Measurements from ENCODE around the gene TRERF1.
A peak's percentile ranks its signal among the peaks of the same experiment; 100 is the strongest.

The TRERF1 gene

GRCh38 chr6:42295181-42295580, 156.5 kb downstream of the TRERF1 start:
- Histone ChIP-seq H2BK5ac (ENCODE audit: low read depth, low read length, poor library complexity, severe bottlenecking) (no peak overlapping the region), H2BK12ac (ENCODE audit: low read length in 2 of 2) (peak overlapping the region; percentile 25 to 83), H2BK120ac (ENCODE audit: low read depth, low read length) (no peak overlapping the region), H3K79me1 (replicated peaks; ENCODE audit: low read length, poor library complexity, severe bottlenecking) (peaks cover 33% of the 10 kb centered on the region), H3K9ac (ENCODE audit: low read length) (no peak overlapping the region), H3K4me2 (ENCODE audit: low read length, poor library complexity, severe bottlenecking) (no peak overlapping the region), H2BK15ac (ENCODE audit: low read depth, poor library complexity, severe bottlenecking) (no peak overlapping the region), H3K14ac (ENCODE audit: low read length in 2 of 2) (peak overlapping the region in 1 of 2 experiments; percentile 64), H3K4me1 (ENCODE audit: control insufficient read depth, insufficient read depth, low read depth, low read length) (peaks cover 8% of the 10 kb centered on the region), H3K4me3 (ENCODE audit: insufficient read depth in 1 of 2, low read depth in 1 of 2, low read length in 2 of 2) (no peak overlapping the region), H3K9me3 (ENCODE audit: control insufficient read depth, low read length) (no peaks in the 10 kb centered on the region), H4K8ac (ENCODE audit: low read length) (no peak overlapping the region), H2AFZ (ENCODE audit: low read depth, low read length) (no peak overlapping the region), H3K36me3 (ENCODE audit: control insufficient read depth in 1 of 2, insufficient read depth in 2 of 2, low read depth in 1 of 2, low read length in 2 of 2) (peaks cover under 1 to 42% of the 10 kb centered on the region in 2 experiments), H4K91ac (ENCODE audit: low read length) (no peak overlapping the region), H3K18ac (ENCODE audit: low read depth in 1 of 2, low read length in 2 of 2) (peak overlapping the region; percentile 34 to 85), H3K4ac (ENCODE audit: low read depth in 1 of 2, low read length in 2 of 2) (peak overlapping the region in 1 of 2 experiments; percentile 61), H3K27ac (ENCODE audit: low read length, poor library complexity, severe bottlenecking) (no peak overlapping the region), H2AK5ac (ENCODE audit: low read length, severe bottlenecking) (peak overlapping the region; percentile 21), H3K27me3 (ENCODE audit: control insufficient read depth in 1 of 2, insufficient read depth in 1 of 2, low read length in 2 of 2) (no peaks in the 10 kb centered on the region), H3K23ac (ENCODE audit: low read length in 2 of 2) (no peak overlapping the region)
- 100% methylated on average over 1 of the region's 1 CpG for WGBS
- no peak for DNase-seq

- WGBS: 33% methylated on average over 3 of the region's 3 CpGs
- no peaks in the 10 kb centered on the region for H3K27me3 ChIP-seq (ENCODE audit: control insufficient read depth in 1 of 2, insufficient read depth in 1 of 2, low read length in 2 of 2)
- peaks cover 4 to 38% of the 10 kb centered on the region in 2 experiments for H3K36me3 ChIP-seq (ENCODE audit: control insufficient read depth in 1 of 2, insufficient read depth in 2 of 2, low read depth in 1 of 2, low read length in 2 of 2)
Measured at GRCh38 chr6:42294759-42295158, 157.0 kb downstream of the TRERF1 start.

DNA sequence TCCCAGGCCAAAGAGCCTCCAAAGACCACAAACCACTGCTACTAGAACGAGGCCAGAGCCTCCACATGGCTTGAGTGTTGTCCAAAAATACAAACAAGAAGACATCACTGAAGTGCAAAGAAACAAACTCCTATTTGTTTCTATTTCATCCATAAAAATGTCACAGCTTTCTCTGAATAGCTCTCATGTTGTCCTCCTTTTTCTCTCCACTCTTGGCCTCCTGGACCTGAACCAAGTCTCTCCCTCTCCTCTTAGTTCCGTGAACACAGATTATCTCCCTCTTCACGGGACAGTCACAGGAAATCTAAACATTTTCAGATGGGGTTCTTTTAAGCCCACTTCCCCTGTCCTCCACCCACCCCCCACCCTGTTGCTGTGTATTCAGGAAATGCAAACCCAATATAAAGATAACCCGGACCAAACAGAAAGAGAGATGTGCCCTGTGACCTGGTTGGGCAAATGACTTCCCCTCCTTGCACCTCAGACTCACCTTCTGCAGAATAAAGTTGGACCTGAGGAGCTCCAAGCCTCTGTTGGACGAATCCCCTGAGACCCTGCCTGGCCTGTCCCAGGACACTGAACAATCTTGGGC, 158.2 kb downstream of the TRERF1 start:
- Histone ChIP-seq H3K4me3 (ENCODE audit: insufficient read depth in 1 of 2, low read depth in 1 of 2, low read length in 2 of 2) (no peak overlapping the region), H3K4ac (ENCODE audit: low read depth in 1 of 2, low read length in 2 of 2) (no peak overlapping the region), H3K27ac (ENCODE audit: low read length, poor library complexity, severe bottlenecking) (no peak overlapping the region), H3K23ac (ENCODE audit: low read length in 2 of 2) (no peak overlapping the region), H3K4me2 (ENCODE audit: low read length, poor library complexity, severe bottlenecking) (no peak overlapping the region), H4K91ac (ENCODE audit: low read length) (no peak overlapping the region), H3K14ac (ENCODE audit: low read length in 2 of 2) (no peak overlapping the region), H2AFZ (ENCODE audit: low read depth, low read length) (no peak overlapping the region), H2BK15ac (ENCODE audit: low read depth, poor library complexity, severe bottlenecking) (no peak overlapping the region), H2BK5ac (ENCODE audit: low read depth, low read length, poor library complexity, severe bottlenecking) (no peak overlapping the region), H2BK120ac (ENCODE audit: low read depth, low read length) (no peak overlapping the region), H4K8ac (ENCODE audit: low read length) (no peak overlapping the region), H3K9ac (ENCODE audit: low read length) (no peak overlapping the region), H3K9me3 (ENCODE audit: control insufficient read depth, low read length) (no peaks in the 10 kb centered on the region), H3K27me3 (ENCODE audit: control insufficient read depth in 1 of 2, insufficient read depth in 1 of 2, low read length in 2 of 2) (no peaks in the 10 kb centered on the region), H3K18ac (ENCODE audit: low read depth in 1 of 2, low read length in 2 of 2) (no peak overlapping the region), H2BK12ac (ENCODE audit: low read length in 2 of 2) (no peak overlapping the region), H3K79me1 (replicated peaks; ENCODE audit: low read length, poor library complexity, severe bottlenecking) (peaks cover 43% of the 10 kb centered on the region), H3K4me1 (ENCODE audit: control insufficient read depth, insufficient read depth, low read depth, low read length) (peaks cover 8% of the 10 kb centered on the region), H3K36me3 (ENCODE audit: control insufficient read depth in 1 of 2, insufficient read depth in 2 of 2, low read depth in 1 of 2, low read length in 2 of 2) (peaks cover 7 to 25% of the 10 kb centered on the region in 2 experiments), H2AK5ac (ENCODE audit: low read length, severe bottlenecking) (no peak overlapping the region)
- no peak for DNase-seq
- 73% methylated on average over 5 of the region's 5 CpGs for WGBS

More at GRCh38 chr6:42294759-42295158, 157.0 kb downstream of the TRERF1 start:
- Histone ChIP-seq H3K79me1 (replicated peaks; ENCODE audit: low read length, poor library complexity, severe bottlenecking) (peaks cover 37% of the 10 kb centered on the region), H3K9me3 (ENCODE audit: control insufficient read depth, low read length) (no peaks in the 10 kb centered on the region), H2AK5ac (ENCODE audit: low read length, severe bottlenecking) (no peak overlapping the region), H3K23ac (ENCODE audit: low read length in 2 of 2) (no peak overlapping the region), H3K4me3 (ENCODE audit: insufficient read depth in 1 of 2, low read depth in 1 of 2, low read length in 2 of 2) (no peak overlapping the region), H4K91ac (ENCODE audit: low read length) (no peak overlapping the region), H3K4me1 (ENCODE audit: control insufficient read depth, insufficient read depth, low read depth, low read length) (peaks cover 8% of the 10 kb centered on the region), H2BK15ac (ENCODE audit: low read depth, poor library complexity, severe bottlenecking) (no peak overlapping the region), H3K9ac (ENCODE audit: low read length) (no peak overlapping the region), H2BK120ac (ENCODE audit: low read depth, low read length) (no peak overlapping the region), H2BK12ac (ENCODE audit: low read length in 2 of 2) (no peak overlapping the region), H3K14ac (ENCODE audit: low read length in 2 of 2) (no peak overlapping the region), H3K4ac (ENCODE audit: low read depth in 1 of 2, low read length in 2 of 2) (no peak overlapping the region), H3K4me2 (ENCODE audit: low read length, poor library complexity, severe bottlenecking) (no peak overlapping the region), H4K8ac (ENCODE audit: low read length) (no peak overlapping the region), H3K27ac (ENCODE audit: low read length, poor library complexity, severe bottlenecking) (no peak overlapping the region), H2BK5ac (ENCODE audit: low read depth, low read length, poor library complexity, severe bottlenecking) (no peak overlapping the region), H3K18ac (ENCODE audit: low read depth in 1 of 2, low read length in 2 of 2) (no peak overlapping the region), H2AFZ (ENCODE audit: low read depth, low read length) (no peak overlapping the region)
- peak; percentile 81 for DNase-seq

DNA sequence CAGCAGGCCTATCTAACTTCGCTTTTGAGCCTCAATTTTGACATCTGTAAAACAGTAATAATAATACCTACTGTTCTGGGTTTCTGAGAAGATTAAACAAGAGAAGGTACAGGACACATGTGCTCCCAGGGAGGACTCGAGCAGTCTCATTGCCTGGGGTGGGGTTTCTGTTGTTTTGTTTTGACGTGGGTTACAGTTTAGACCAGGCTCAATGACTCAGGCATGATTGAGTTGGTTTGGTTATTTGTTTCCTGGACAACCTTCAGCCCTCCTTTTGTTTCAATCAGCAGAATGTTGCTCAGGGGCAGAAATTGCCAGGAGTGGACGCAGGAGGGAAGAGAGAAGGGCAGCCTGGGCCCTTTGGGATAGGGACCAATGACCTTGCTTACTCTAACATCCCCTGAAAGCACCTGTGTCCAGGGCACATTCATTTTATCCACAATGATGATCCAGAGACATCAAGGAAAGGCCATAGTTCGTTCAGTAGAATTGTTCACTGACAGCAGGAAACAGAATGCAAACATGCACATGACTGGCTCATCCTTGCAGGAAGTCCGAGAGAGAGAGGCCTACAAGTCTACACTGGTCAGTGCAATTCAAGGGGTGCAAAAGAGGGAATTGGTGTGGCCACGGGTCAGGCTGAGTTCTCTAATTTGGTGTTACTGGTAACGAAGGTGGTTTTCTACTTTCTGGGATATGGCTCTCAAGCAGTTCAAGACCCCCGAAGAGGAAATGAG, 159.6 kb downstream of the TRERF1 start:
- H3K9ac ChIP-seq (ENCODE audit: low read length): peak overlapping the region; percentile 66
- H3K23ac ChIP-seq (ENCODE audit: low read length in 2 of 2): no peak overlapping the region
- peak overlapping the region in 1 of 2 experiments; percentile 50 for H3K18ac ChIP-seq (ENCODE audit: low read depth in 1 of 2, low read length in 2 of 2)
- no peaks in the 10 kb centered on the region for H3K9me3 ChIP-seq (ENCODE audit: control insufficient read depth, low read length)
- H3K36me3 ChIP-seq (ENCODE audit: control insufficient read depth in 1 of 2, insufficient read depth in 2 of 2, low read depth in 1 of 2, low read length in 2 of 2): peaks cover 7 to 20% of the 10 kb centered on the region in 2 experiments
- no peak overlapping the region for H2AK5ac ChIP-seq (ENCODE audit: low read length, severe bottlenecking)
- H2BK15ac ChIP-seq (ENCODE audit: low read depth, poor library complexity, severe bottlenecking): no peak overlapping the region
- H4K91ac ChIP-seq (ENCODE audit: low read length): no peak overlapping the region
- H2BK12ac ChIP-seq (ENCODE audit: low read length in 2 of 2): no peak overlapping the region
- H2BK120ac ChIP-seq (ENCODE audit: low read depth, low read length): no peak overlapping the region
- no peak overlapping the region for H3K4me3 ChIP-seq (ENCODE audit: insufficient read depth in 1 of 2, low read depth in 1 of 2, low read length in 2 of 2)
- no peak overlapping the region for H3K14ac ChIP-seq (ENCODE audit: low read length in 2 of 2)
- DNase-seq: peak; percentile 85
- H3K27me3 ChIP-seq (ENCODE audit: control insufficient read depth in 1 of 2, insufficient read depth in 1 of 2, low read length in 2 of 2): no peaks in the 10 kb centered on the region
- H2BK5ac ChIP-seq (ENCODE audit: low read depth, low read length, poor library complexity, severe bottlenecking): no peak overlapping the region
- peaks cover 8% of the 10 kb centered on the region for H3K4me1 ChIP-seq (ENCODE audit: control insufficient read depth, insufficient read depth, low read depth, low read length)
- no peak overlapping the region for H3K4ac ChIP-seq (ENCODE audit: low read depth in 1 of 2, low read length in 2 of 2)
- no peak overlapping the region for H2AFZ ChIP-seq (ENCODE audit: low read depth, low read length)
- no peak overlapping the region for H3K27ac ChIP-seq (ENCODE audit: low read length, poor library complexity, severe bottlenecking)
- peak overlapping the region; percentile 42 for H4K8ac ChIP-seq (ENCODE audit: low read length)
- no peak overlapping the region for H3K4me2 ChIP-seq (ENCODE audit: low read length, poor library complexity, severe bottlenecking)
- 45% methylated on average over 7 of the region's 9 CpGs for WGBS
- peaks cover 47% of the 10 kb centered on the region for H3K79me1 ChIP-seq (replicated peaks; ENCODE audit: low read length, poor library complexity, severe bottlenecking)

All from mesenchymal stem cell (in vitro differentiated cells and primary cell).